GM23338 (cell line): ENCODE data around the gene GNG10. TPM values are rescaled to one million over a fixed set of nuclear protein-coding genes. Genes with fewer than 3 reads are reported as not detected.

Source experiments
- ATAC-seq: fragments of 200-7000 bp; cut with Tn5 transposase; 3 replicates; pipeline ENCODE4 v1.9.1; 2020
- DNase-seq: peaks from one replicate; pipeline ENCODE4 v3.0.0-alpha.2; 2015; ENCODE audit warnings: low spot score
- H2AFZ ChIP-seq: fragments of 200-600 bp; sonication (generic); 2 replicates; pipeline ENCODE4 v1.8.0; 2016; ENCODE audit warnings: antibody characterized with exemption, mild to moderate bottlenecking, moderate library complexity
- H3F3A ChIP-seq: fragments of 200-600 bp; sonication (generic); replicated peaks from 2 replicates; pipeline ENCODE4 v1.8.0; 2017; ENCODE audit warnings: antibody characterized with exemption, mixed run types, low read depth
- H3K27ac ChIP-seq: fragments of 200-600 bp; sonication (generic); 2 replicates; pipeline ENCODE4 v1.6.1; 2016; ENCODE audit warnings: low read depth
- H3K27me3 ChIP-seq: fragments of 200-600 bp; sonication (generic); 2 replicates; pipeline ENCODE4 v1.8.0; 2016; ENCODE audit warnings: mild to moderate bottlenecking, mixed run types, moderate library complexity; ENCODE audit not compliant: insufficient read depth
- H3K36me3 ChIP-seq: fragments of 200-600 bp; sonication (generic); 2 replicates; pipeline ENCODE4 v1.8.0; 2016; ENCODE audit warnings: mild to moderate bottlenecking; ENCODE audit not compliant: insufficient read depth
- H3K4me1 ChIP-seq: fragments of 200-600 bp; sonication (generic); 2 replicates; pipeline ENCODE4 v1.8.0; 2016; ENCODE audit warnings: mild to moderate bottlenecking, moderate library complexity; ENCODE audit not compliant: insufficient read depth
- H3K4me2 ChIP-seq: fragments of 200-600 bp; sonication (generic); 2 replicates; pipeline ENCODE4 v1.7.1; 2017; ENCODE audit warnings: mixed run types
- H3K4me3 ChIP-seq: fragments of 200-600 bp; sonication (generic); 2 replicates; pipeline ENCODE4 v1.6.1; 2016; ENCODE audit warnings: mixed run types
- H3K79me2 ChIP-seq: fragments of 200-600 bp; sonication (generic); replicated peaks from 2 replicates; pipeline ENCODE4 v1.8.0; 2017; ENCODE audit warnings: mild to moderate bottlenecking; ENCODE audit not compliant: insufficient read depth
- H3K9me2 ChIP-seq: fragments of 200-600 bp; sonication (generic); 2 replicates; pipeline ENCODE4 v1.8.0; 2017; ENCODE audit not compliant: insufficient read depth
- H4K20me1 ChIP-seq: fragments of 200-600 bp; sonication (generic); replicated peaks from 2 replicates; pipeline ENCODE4 v1.8.0; 2017; ENCODE audit warnings: mild to moderate bottlenecking; ENCODE audit not compliant: insufficient read depth
- H3K27ac Mint-ChIP-seq: 2 replicates; pipeline ENCODE4 v1.8.0; 2020; ENCODE audit warnings: inconsistent platforms, mild to moderate bottlenecking, moderate library complexity, mixed read lengths
- H3K27me3 Mint-ChIP-seq: 3 replicates; pipeline ENCODE4 v1.8.0; 2022; ENCODE audit warnings: low read depth, mild to moderate bottlenecking, moderate library complexity, mixed read lengths, inconsistent platforms; ENCODE audit not compliant: insufficient read depth, poor library complexity
- H3K36me3 Mint-ChIP-seq: 3 replicates; pipeline ENCODE4 v1.8.0; 2021; ENCODE audit warnings: low read depth, mild to moderate bottlenecking, inconsistent platforms, moderate library complexity, mixed read lengths
- H3K4me1 Mint-ChIP-seq: 3 replicates; pipeline ENCODE4 v1.8.0; 2020; ENCODE audit warnings: mild to moderate bottlenecking, inconsistent platforms, mixed read lengths
- H3K4me3 Mint-ChIP-seq: 3 replicates; pipeline ENCODE4 v1.8.0; 2021; ENCODE audit warnings: moderate library complexity, mild to moderate bottlenecking, inconsistent platforms, mixed read lengths
- H3K9me3 Mint-ChIP-seq: 3 replicates; pipeline ENCODE4 v1.8.0; 2020; ENCODE audit warnings: moderate library complexity, mild to moderate bottlenecking, inconsistent platforms, mixed read lengths
- CREB1 ChIP-seq: fragments of 250-450 bp; sonication (Bioruptor Pico); IDR thresholded peaks from 2 replicates; pipeline ENCODE4 v1.5.0; 2020; ENCODE audit warnings: low read depth, mild to moderate bottlenecking, moderate library complexity
- CTCF ChIP-seq, 2 experiments: fragments of 200-600 bp in 1 of 2; sonication (generic) in 1 of 2; conservative IDR thresholded peaks; 2 replicates each; pipeline versions ENCODE4 v1.5.1 to v1.6.1; 2016 to 2017; ENCODE audit warnings: antibody characterized with exemption in 2 of 2, low read depth in 2 of 2, mild to moderate bottlenecking in 2 of 2, moderate library complexity in 1 of 2
- ETS1 ChIP-seq: IDR thresholded peaks from 2 replicates; pipeline ENCODE4 v1.6.1; 2016; ENCODE audit warnings: antibody characterized with exemption
- EZH2phosphoT487 ChIP-seq: fragments of 200-600 bp; sonication (generic); IDR thresholded peaks from one replicate; pipeline ENCODE4 v1.8.1; 2018; ENCODE audit warnings: antibody characterized with exemption; ENCODE audit not compliant: unreplicated experiment
- NANOG ChIP-seq: IDR thresholded peaks from 2 replicates; pipeline ENCODE4 v1.6.1; 2016; ENCODE audit warnings: antibody characterized with exemption, borderline replicate concordance
- POLR2AphosphoS5 ChIP-seq: IDR thresholded peaks from 2 replicates; pipeline ENCODE4 v1.6.1; 2016; ENCODE audit warnings: antibody characterized with exemption, low read depth
- STAT1 ChIP-seq: IDR thresholded peaks from one replicate; pipeline ENCODE4 v1.6.1; 2016; ENCODE audit warnings: antibody characterized with exemption; ENCODE audit not compliant: unreplicated experiment
- ZNF462 ChIP-seq: fragments of 250-450 bp; sonication (Bioruptor Pico); IDR thresholded peaks from 2 replicates; pipeline ENCODE4 v1.5.0; 2020; ENCODE audit warnings: mild to moderate bottlenecking, moderate library complexity
- polyA plus RNA-seq: library from polyadenylated mRNA; unstranded; fragments of >200 nt; fragmentation: Nextera tagmentation; extraction: Ambion mirVana; gene quantifications from 2 replicates; pipeline ENCODE4 v1.2.1, GENCODE V29; 2016
- total RNA-seq: library from RNA; depleted of rRNA; stranded (reverse); fragments of >200 nt; shearing (Covaris generic); gene quantifications from 2 replicates; pipeline ENCODE4 v1.2.3, GENCODE V29; 2014

The GNG10 gene
- total and polyA plus RNA-seq, 2 experiments from 2014 or later = 49.9 to 61.2 TPM

- H2AFZ ChIP-seq = no peak overlapping the region
- H3K4me2 ChIP-seq = no peak overlapping the region
- H3K27me3 ChIP-seq = no peaks in the 10 kb centered on the region
- DNase-seq = no peak
- H3K27ac Mint-ChIP-seq = no peak overlapping the region
- H4K20me1 ChIP-seq = no peaks in the 10 kb centered on the region
- H3K36me3 Mint-ChIP-seq = peaks cover 6% of the 10 kb centered on the region; the same call in 2 of the 3 replicates
- H3K4me3 Mint-ChIP-seq = no peak overlapping the region
- peaks cover 7% of the 10 kb centered on the region for H3K27me3 Mint-ChIP-seq
- ATAC-seq = no peak
- H3K9me3 Mint-ChIP-seq = peaks cover 5% of the 10 kb centered on the region; the same call in 2 of the 3 replicates
- H3K9me2 ChIP-seq = no peaks in the 10 kb centered on the region; the same call in 1 of the 2 replicates
- H3K27ac ChIP-seq = no peak overlapping the region
- no peak overlapping the region for H3K4me3 ChIP-seq
- H3K79me2 ChIP-seq = no peaks in the 10 kb centered on the region
- H3K36me3 ChIP-seq = no peaks in the 10 kb centered on the region
- H3K4me1 ChIP-seq = no peaks in the 10 kb centered on the region
- H3F3A ChIP-seq = no peaks in the 10 kb centered on the region
- no peaks in the 10 kb centered on the region; the same call in 1 of the 3 replicates for H3K4me1 Mint-ChIP-seq
- TF ChIP-seq NANOG = no peak
- no peak for TF ChIP-seq ZNF462 (CRISPR knock-in tag)
- no peak for TF ChIP-seq STAT1
- no peak for TF ChIP-seq EZH2phosphoT487
- no peak for TF ChIP-seq CTCF (conservative IDR thresholded peaks at IDR 0.05; ENCODE audit: low read depth in 2 of 2)
- TF ChIP-seq ETS1 = no peak
- TF ChIP-seq POLR2AphosphoS5 = no peak
- no peak for TF ChIP-seq CREB1 (CRISPR knock-in tag)
Observed at GRCh38 chr9:111676116-111676515, 14.7 kb downstream of the GNG10 start.
